ENCODE data around the gene PPP1R3C.

Gene PPP1R3C

GRCh38 chr10:91627344-91628102 is 5.3 kb downstream of the PPP1R3C start:
- TF ChIP-seq ZNF274 (IDR thresholded peaks at IDR 0.05; ENCODE audit: low read depth, low read length) = no peak
- no peak for TF ChIP-seq YY1 (IDR thresholded peaks at IDR 0.05; ENCODE audit: insufficient read depth, insufficient read length)
- no peak for TF ChIP-seq SUZ12 (IDR thresholded peaks at IDR 0.05; ENCODE audit: extremely low read depth, insufficient read depth, insufficient read length)
- H3K36me3 ChIP-seq (ENCODE audit: insufficient read depth, insufficient read length, low read length) = peaks cover 11% of the 10 kb centered on the region
- no peak for DNase-seq (ENCODE audit: low read depth, low spot score)
- no peaks in the 10 kb centered on the region for H3K27me3 ChIP-seq (ENCODE audit: insufficient read depth, insufficient read length)
- H3K4me3 ChIP-seq (ENCODE audit: insufficient read length, low read depth) = no peak overlapping the region
- H3K4me1 ChIP-seq (ENCODE audit: insufficient read depth, insufficient read length) = no peaks in the 10 kb centered on the region
- H3K9ac ChIP-seq (ENCODE audit: insufficient read length, low read depth) = no peak overlapping the region
- H3K9me3 ChIP-seq (ENCODE audit: insufficient read depth, low read length) = no peaks in the 10 kb centered on the region

DNA sequence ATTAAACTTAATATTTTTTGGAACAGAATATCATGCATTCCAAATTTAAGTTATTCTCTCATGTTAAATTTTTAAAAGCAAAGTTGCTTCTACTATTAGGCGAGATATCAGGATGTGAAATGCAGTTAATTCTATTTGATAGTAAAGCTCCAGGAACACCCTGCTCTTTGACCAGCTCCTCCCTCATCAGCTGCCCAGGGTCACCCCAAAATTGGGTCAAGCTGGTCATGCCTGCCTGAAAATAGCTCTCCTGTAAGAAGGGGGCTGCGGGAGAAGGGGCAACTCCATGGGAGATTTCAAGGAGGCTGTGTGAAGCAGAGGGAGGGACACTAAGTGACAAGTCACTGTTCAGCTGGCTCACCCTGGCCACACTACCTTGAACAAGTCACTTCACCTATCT is 5.9 kb downstream of the PPP1R3C start:
- no peaks in the 10 kb centered on the region for H3K9me3 ChIP-seq (ENCODE audit: insufficient read depth, low read length)
- H3K9ac ChIP-seq (ENCODE audit: insufficient read length, low read depth) = no peak overlapping the region
- peaks cover 11% of the 10 kb centered on the region for H3K36me3 ChIP-seq (ENCODE audit: insufficient read depth, insufficient read length, low read length)
- DNase-seq (ENCODE audit: low read depth, low spot score) = no peak
- TF ChIP-seq SUZ12 (IDR thresholded peaks at IDR 0.05; ENCODE audit: extremely low read depth, insufficient read depth, insufficient read length) = no peak
- TF ChIP-seq ZNF274 (IDR thresholded peaks at IDR 0.05; ENCODE audit: low read depth, low read length) = no peak
- TF ChIP-seq YY1 (IDR thresholded peaks at IDR 0.05; ENCODE audit: insufficient read depth, insufficient read length) = no peak
- H3K27me3 ChIP-seq (ENCODE audit: insufficient read depth, insufficient read length) = no peaks in the 10 kb centered on the region
- no peak overlapping the region for H3K4me3 ChIP-seq (ENCODE audit: insufficient read length, low read depth)
- H3K4me1 ChIP-seq (ENCODE audit: insufficient read depth, insufficient read length) = no peaks in the 10 kb centered on the region

GRCh38 chr10:91624633-91625032 is 8.2 kb downstream of the PPP1R3C start:
- no peak for DNase-seq (ENCODE audit: low read depth, low spot score)

GRCh38 chr10:91622601-91623000 is 10.3 kb downstream of the PPP1R3C start:
- DNase-seq (ENCODE audit: low read depth, low spot score) = no peak
- no peak for TF ChIP-seq SUZ12 (IDR thresholded peaks at IDR 0.05; ENCODE audit: extremely low read depth, insufficient read depth, insufficient read length)
- no peak for TF ChIP-seq ZNF274 (IDR thresholded peaks at IDR 0.05; ENCODE audit: low read depth, low read length)
- no peak for TF ChIP-seq YY1 (IDR thresholded peaks at IDR 0.05; ENCODE audit: insufficient read depth, insufficient read length)
- no peak overlapping the region for H3K9ac ChIP-seq (ENCODE audit: insufficient read length, low read depth)
- no peaks in the 10 kb centered on the region for H3K4me1 ChIP-seq (ENCODE audit: insufficient read depth, insufficient read length)
- H3K27me3 ChIP-seq (ENCODE audit: insufficient read depth, insufficient read length) = no peaks in the 10 kb centered on the region
- no peaks in the 10 kb centered on the region for H3K36me3 ChIP-seq (ENCODE audit: insufficient read depth, insufficient read length, low read length)
- H3K4me3 ChIP-seq (ENCODE audit: insufficient read length, low read depth) = no peak overlapping the region
- H3K9me3 ChIP-seq (ENCODE audit: insufficient read depth, low read length) = no peaks in the 10 kb centered on the region

More at GRCh38 chr10:91624633-91625032, 8.2 kb downstream of the PPP1R3C start:
- TF ChIP-seq ZNF274 (IDR thresholded peaks at IDR 0.05; ENCODE audit: low read depth, low read length) (no peak), YY1 (IDR thresholded peaks at IDR 0.05; ENCODE audit: insufficient read depth, insufficient read length) (no peak), SUZ12 (IDR thresholded peaks at IDR 0.05; ENCODE audit: extremely low read depth, insufficient read depth, insufficient read length) (no peak)
- H3K4me1 ChIP-seq (ENCODE audit: insufficient read depth, insufficient read length) = no peaks in the 10 kb centered on the region
- H3K9ac ChIP-seq (ENCODE audit: insufficient read length, low read depth) = no peak overlapping the region
- H3K36me3 ChIP-seq (ENCODE audit: insufficient read depth, insufficient read length, low read length) = peaks cover under 1% of the 10 kb centered on the region
- no peaks in the 10 kb centered on the region for H3K9me3 ChIP-seq (ENCODE audit: insufficient read depth, low read length)
- no peaks in the 10 kb centered on the region for H3K27me3 ChIP-seq (ENCODE audit: insufficient read depth, insufficient read length)
- no peak overlapping the region for H3K4me3 ChIP-seq (ENCODE audit: insufficient read length, low read depth)

- H3K9me3 ChIP-seq (ENCODE audit: insufficient read depth, low read length) = no peaks in the 10 kb centered on the region
- no peaks in the 10 kb centered on the region for H3K27me3 ChIP-seq (ENCODE audit: insufficient read depth, insufficient read length)
- H3K4me3 ChIP-seq (ENCODE audit: insufficient read length, low read depth) = no peak overlapping the region
- H3K9ac ChIP-seq (ENCODE audit: insufficient read length, low read depth) = no peak overlapping the region
- DNase-seq (ENCODE audit: low read depth, low spot score) = no peak
- no peaks in the 10 kb centered on the region for H3K36me3 ChIP-seq (ENCODE audit: insufficient read depth, insufficient read length, low read length)
- H3K4me1 ChIP-seq (ENCODE audit: insufficient read depth, insufficient read length) = no peaks in the 10 kb centered on the region
- TF ChIP-seq SUZ12 (IDR thresholded peaks at IDR 0.05; ENCODE audit: extremely low read depth, insufficient read depth, insufficient read length) = no peak
- TF ChIP-seq YY1 (IDR thresholded peaks at IDR 0.05; ENCODE audit: insufficient read depth, insufficient read length) = no peak
- no peak for TF ChIP-seq ZNF274 (IDR thresholded peaks at IDR 0.05; ENCODE audit: low read depth, low read length)
Observed at GRCh38 chr10:91621483-91622113, 11.3 kb downstream of the PPP1R3C start.

- no peak for DNase-seq (ENCODE audit: low read depth, low spot score)
- TF ChIP-seq YY1 (IDR thresholded peaks at IDR 0.05; ENCODE audit: insufficient read depth, insufficient read length) (no peak), ZNF274 (IDR thresholded peaks at IDR 0.05; ENCODE audit: low read depth, low read length) (no peak), SUZ12 (IDR thresholded peaks at IDR 0.05; ENCODE audit: extremely low read depth, insufficient read depth, insufficient read length) (no peak)
- H3K4me3 ChIP-seq (ENCODE audit: insufficient read length, low read depth) = no peak overlapping the region
- no peaks in the 10 kb centered on the region for H3K9me3 ChIP-seq (ENCODE audit: insufficient read depth, low read length)
- no peaks in the 10 kb centered on the region for H3K36me3 ChIP-seq (ENCODE audit: insufficient read depth, insufficient read length, low read length)
- no peak overlapping the region for H3K9ac ChIP-seq (ENCODE audit: insufficient read length, low read depth)
- H3K27me3 ChIP-seq (ENCODE audit: insufficient read depth, insufficient read length) = no peaks in the 10 kb centered on the region
- no peaks in the 10 kb centered on the region for H3K4me1 ChIP-seq (ENCODE audit: insufficient read depth, insufficient read length)
Observed at GRCh38 chr10:91617072-91617609, 15.7 kb downstream of the PPP1R3C start.

- no peak for DNase-seq (ENCODE audit: low read depth, low spot score)
- no peaks in the 10 kb centered on the region for H3K9me3 ChIP-seq (ENCODE audit: insufficient read depth, low read length)
- no peak overlapping the region for H3K9ac ChIP-seq (ENCODE audit: insufficient read length, low read depth)
- H3K27me3 ChIP-seq (ENCODE audit: insufficient read depth, insufficient read length) = no peaks in the 10 kb centered on the region
- H3K4me1 ChIP-seq (ENCODE audit: insufficient read depth, insufficient read length) = no peaks in the 10 kb centered on the region
- H3K4me3 ChIP-seq (ENCODE audit: insufficient read length, low read depth) = no peak overlapping the region
- H3K36me3 ChIP-seq (ENCODE audit: insufficient read depth, insufficient read length, low read length) = no peaks in the 10 kb centered on the region
- TF ChIP-seq YY1 (IDR thresholded peaks at IDR 0.05; ENCODE audit: insufficient read depth, insufficient read length) (no peak), ZNF274 (IDR thresholded peaks at IDR 0.05; ENCODE audit: low read depth, low read length) (no peak), SUZ12 (IDR thresholded peaks at IDR 0.05; ENCODE audit: extremely low read depth, insufficient read depth, insufficient read length) (no peak)
Observed at GRCh38 chr10:91616137-91616536, 16.7 kb downstream of the PPP1R3C start.
